Fibroblast of villous mesenchyme (primary cell): ENCODE results near the gene TXLNB. TPM values are rescaled to one million over a fixed set of nuclear protein-coding genes. Genes with fewer than 3 reads are reported as not detected.
"Not testable (repeated sequence)": the region's sequence is repeated elsewhere in the genome, so short reads cannot be mapped to it uniquely, and the experiment has no call there.

Experiments used
- DNase-seq: peaks from one replicate; pipeline ENCODE4 v3.0.0-alpha.2; 2010; ENCODE audit warnings: low read depth
- H3K4me3 ChIP-seq: 2 replicates; pipeline ENCODE4 v1.5.1; 2011; ENCODE audit warnings: low read depth, mild to moderate bottlenecking, low read length
- CTCF ChIP-seq: IDR thresholded peaks from 2 replicates; pipeline ENCODE4 v1.5.1; 2012; ENCODE audit warnings: low read depth, mild to moderate bottlenecking, low read length; ENCODE audit not compliant: insufficient read depth
- total RNA-seq: library from RNA; depleted of rRNA; stranded (reverse); fragments of >200 nt; gene quantifications from 2 replicates; pipeline ENCODE4 v1.2.3, GENCODE V29; 2012

The TXLNB gene
- total RNA-seq, 1 donor, result under 0.01 TPM

GRCh38 chr6:139231206-139231605 is 60.6 kb downstream of the TXLNB start:
- TF ChIP-seq CTCF, result no peak
- DNase-seq, result no peak
- no peak overlapping the region for H3K4me3 ChIP-seq

- DNase-seq, result peak; percentile 24
- peak; percentile 11 for TF ChIP-seq CTCF
- H3K4me3 ChIP-seq, result no peak overlapping the region
Measured at GRCh38 chr6:139230391-139230840, 61.4 kb downstream of the TXLNB start.

- DNase-seq, H3K4me3 ChIP-seq: not testable (repeated sequence)
Measured at GRCh38 chr6:139228387-139228786, 63.4 kb downstream of the TXLNB start.

- H3K4me3 ChIP-seq, result no peak overlapping the region
Measured at GRCh38 chr6:139219746-139220145, 72.1 kb downstream of the TXLNB start.

GRCh38 chr6:139219271-139219729 is 72.5 kb downstream of the TXLNB start:
- TF ChIP-seq CTCF, result peak; percentile 85
- no peak overlapping the region for H3K4me3 ChIP-seq
- DNase-seq, result peak; percentile 87

More at GRCh38 chr6:139219746-139220145, 72.1 kb downstream of the TXLNB start:
- TF ChIP-seq CTCF, result no peak
- no peak for DNase-seq

- not testable (repeated sequence) for DNase-seq, H3K4me3 ChIP-seq
Measured at GRCh38 chr6:139212460-139212859, 79.3 kb downstream of the TXLNB start.

GRCh38 chr6:139210766-139211165 is 81.0 kb downstream of the TXLNB start:
- not testable (repeated sequence) for H3K4me3 ChIP-seq, DNase-seq

- no peak for DNase-seq
- TF ChIP-seq CTCF, result no peak
- H3K4me3 ChIP-seq, result no peak overlapping the region
Measured at GRCh38 chr6:139205843-139206242, 86.0 kb downstream of the TXLNB start.

- no peak for DNase-seq
- H3K4me3 ChIP-seq, result no peak overlapping the region
- no peak for TF ChIP-seq CTCF
Measured at GRCh38 chr6:139204978-139205377, 86.8 kb downstream of the TXLNB start.
